ENCODE results near the gene UNC5C. TPM values are rescaled to one million over a fixed set of nuclear protein-coding genes. Genes with fewer than 3 reads are reported as not detected.

Gene UNC5C
- total and polyA plus RNA-seq, 4 experiments from 2014 or later: not detected

- no peak for DNase-seq
- no peaks in the 10 kb centered on the region for H3K9me3 ChIP-seq (ENCODE audit: control insufficient read depth in 1 of 2, low read length in 2 of 2)
- no peaks in the 10 kb centered on the region for H3K27me3 ChIP-seq (ENCODE audit: insufficient read depth, low read length)
- Mint-ChIP-seq H3K27me3 (peaks cover 0 to 2% of the 10 kb centered on the region in 2 donors), H3K4me1 (no peaks in the 10 kb centered on the region), H3K27ac (no peak overlapping the region), H3K4me3 (no peak overlapping the region), H3K9me3 (peaks cover 0 to 3% (median 0%) of the 10 kb centered on the region in 8 donors), H3K36me3 (no peaks in the 10 kb centered on the region)
- CTCF ChIA-PET (ENCODE audit: partially characterized antibody): no interaction called here
- intact Hi-C loops (cut with micrococcal nuclease): no loop called here
- H3K36me3 ChIP-seq (ENCODE audit: insufficient read depth, low read length): no peaks in the 10 kb centered on the region
- no peak overlapping the region for H3K27ac ChIP-seq (ENCODE audit: low read depth, low read length)
- H3K4me3 ChIP-seq (ENCODE audit: low read length in 2 of 2): no peak overlapping the region
- no peaks in the 10 kb centered on the region for H3K4me1 ChIP-seq (ENCODE audit: insufficient read depth, low read length)
- POLR2A ChIA-PET (ENCODE audit: partially characterized antibody): no interaction called here
Observed at GRCh38 chr4:95478679-95479078, 70.1 kb downstream of the UNC5C start.

- no peak overlapping the region for H3K4me3 Mint-ChIP-seq
- H3K27ac Mint-ChIP-seq: no peak overlapping the region
- intact Hi-C loops (cut with micrococcal nuclease): no loop called here
- ChIA-PET POLR2A (ENCODE audit: partially characterized antibody) (no interaction called here), CTCF (ENCODE audit: partially characterized antibody) (no interaction called here)
- Histone ChIP-seq H3K4me1 (ENCODE audit: insufficient read depth, low read length) (no peaks in the 10 kb centered on the region), H3K9me3 (ENCODE audit: control insufficient read depth in 1 of 2, low read length in 2 of 2) (no peaks in the 10 kb centered on the region), H3K4me3 (ENCODE audit: low read length in 2 of 2) (no peak overlapping the region), H3K27me3 (ENCODE audit: insufficient read depth, low read length) (no peaks in the 10 kb centered on the region), H3K27ac (ENCODE audit: low read depth, low read length) (no peak overlapping the region), H3K36me3 (ENCODE audit: insufficient read depth, low read length) (no peaks in the 10 kb centered on the region)
- H3K9me3 Mint-ChIP-seq: peaks cover 0 to 3% (median 0%) of the 10 kb centered on the region in 8 donors
- DNase-seq: no peak
- no peaks in the 10 kb centered on the region for H3K4me1 Mint-ChIP-seq
- H3K36me3 Mint-ChIP-seq: no peaks in the 10 kb centered on the region
- H3K27me3 Mint-ChIP-seq: peaks cover 0 to 2% of the 10 kb centered on the region in 2 donors
Observed at GRCh38 chr4:95476121-95476520, 72.7 kb downstream of the UNC5C start.

GRCh38 chr4:95472534-95472933 is 76.2 kb downstream of the UNC5C start:
- intact Hi-C loops (cut with micrococcal nuclease): no loop called here
- Histone ChIP-seq H3K36me3 (ENCODE audit: insufficient read depth, low read length) (no peaks in the 10 kb centered on the region), H3K4me1 (ENCODE audit: insufficient read depth, low read length) (no peaks in the 10 kb centered on the region), H3K27me3 (ENCODE audit: insufficient read depth, low read length) (no peaks in the 10 kb centered on the region), H3K9me3 (ENCODE audit: control insufficient read depth in 1 of 2, low read length in 2 of 2) (no peaks in the 10 kb centered on the region), H3K4me3 (ENCODE audit: low read length in 2 of 2) (no peak overlapping the region), H3K27ac (ENCODE audit: low read depth, low read length) (no peak overlapping the region)
- Mint-ChIP-seq H3K4me3 (no peak overlapping the region), H3K27me3 (no peaks in the 10 kb centered on the region), H3K36me3 (no peaks in the 10 kb centered on the region), H3K9me3 (peaks cover 0 to 2% (median 0%) of the 10 kb centered on the region in 8 donors), H3K4me1 (no peaks in the 10 kb centered on the region), H3K27ac (no peak overlapping the region)
- CTCF ChIA-PET (ENCODE audit: partially characterized antibody): no interaction called here
- POLR2A ChIA-PET (ENCODE audit: partially characterized antibody): no interaction called here
- DNase-seq: no peak

GRCh38 chr4:95470622-95471021 is 78.2 kb downstream of the UNC5C start:
- H3K4me3 ChIP-seq (ENCODE audit: low read length in 2 of 2): no peak overlapping the region
- Mint-ChIP-seq H3K27me3 (no peaks in the 10 kb centered on the region), H3K9me3 (peaks cover 0 to 2% (median 0%) of the 10 kb centered on the region in 8 donors), H3K27ac (no peak overlapping the region), H3K4me1 (peaks cover 0 to 2% (median 0%) of the 10 kb centered on the region in 4 donors), H3K36me3 (no peaks in the 10 kb centered on the region), H3K4me3 (no peak overlapping the region)
- H3K27ac ChIP-seq (ENCODE audit: low read depth, low read length): no peak overlapping the region
- no peaks in the 10 kb centered on the region for H3K9me3 ChIP-seq (ENCODE audit: control insufficient read depth in 1 of 2, low read length in 2 of 2)
- DNase-seq: no peak
- ChIA-PET POLR2A (ENCODE audit: partially characterized antibody) (no interaction called here), CTCF (ENCODE audit: partially characterized antibody) (no interaction called here)
- H3K27me3 ChIP-seq (ENCODE audit: insufficient read depth, low read length): no peaks in the 10 kb centered on the region
- intact Hi-C loops (cut with micrococcal nuclease): no loop called here
- H3K36me3 ChIP-seq (ENCODE audit: insufficient read depth, low read length): no peaks in the 10 kb centered on the region
- no peaks in the 10 kb centered on the region for H3K4me1 ChIP-seq (ENCODE audit: insufficient read depth, low read length)

GRCh38 chr4:95469617-95470016 is 79.2 kb downstream of the UNC5C start:
- no peak overlapping the region for H3K4me3 ChIP-seq (ENCODE audit: low read length in 2 of 2)
- DNase-seq: no peak
- no peaks in the 10 kb centered on the region for H3K4me1 ChIP-seq (ENCODE audit: insufficient read depth, low read length)
- Mint-ChIP-seq H3K36me3 (no peaks in the 10 kb centered on the region), H3K27me3 (no peaks in the 10 kb centered on the region), H3K9me3 (peaks cover 0 to 2% (median 0%) of the 10 kb centered on the region in 8 donors), H3K27ac (no peak overlapping the region), H3K4me3 (no peak overlapping the region), H3K4me1 (peaks cover 0 to 2% (median 0%) of the 10 kb centered on the region in 4 donors)
- H3K36me3 ChIP-seq (ENCODE audit: insufficient read depth, low read length): no peaks in the 10 kb centered on the region
- H3K27me3 ChIP-seq (ENCODE audit: insufficient read depth, low read length): no peaks in the 10 kb centered on the region
- H3K9me3 ChIP-seq (ENCODE audit: control insufficient read depth in 1 of 2, low read length in 2 of 2): no peaks in the 10 kb centered on the region
- ChIA-PET CTCF (ENCODE audit: partially characterized antibody) (no interaction called here), POLR2A (ENCODE audit: partially characterized antibody) (no interaction called here)
- intact Hi-C loops (cut with micrococcal nuclease): no loop called here
- H3K27ac ChIP-seq (ENCODE audit: low read depth, low read length): no peak overlapping the region

- H3K4me3 Mint-ChIP-seq: no peak overlapping the region
- DNase-seq: no peak
- Histone ChIP-seq H3K27me3 (ENCODE audit: insufficient read depth, low read length) (no peaks in the 10 kb centered on the region), H3K9me3 (ENCODE audit: control insufficient read depth in 1 of 2, low read length in 2 of 2) (no peaks in the 10 kb centered on the region), H3K4me3 (ENCODE audit: low read length in 2 of 2) (no peak overlapping the region), H3K27ac (ENCODE audit: low read depth, low read length) (no peak overlapping the region), H3K4me1 (ENCODE audit: insufficient read depth, low read length) (no peaks in the 10 kb centered on the region), H3K36me3 (ENCODE audit: insufficient read depth, low read length) (no peaks in the 10 kb centered on the region)
- H3K4me1 Mint-ChIP-seq: peaks cover 0 to 2% (median 0%) of the 10 kb centered on the region in 4 donors
- H3K36me3 Mint-ChIP-seq: no peaks in the 10 kb centered on the region
- ChIA-PET POLR2A (ENCODE audit: partially characterized antibody) (no interaction called here), CTCF (ENCODE audit: partially characterized antibody) (interaction anchor here (1.0 kb wide), 1 partner anchor 11 kb away, joined by 3 read pairs; no protein-coding TSS in a partner anchor)
- H3K27ac Mint-ChIP-seq: no peak overlapping the region
- H3K9me3 Mint-ChIP-seq: peaks cover 0 to 2% (median 0%) of the 10 kb centered on the region in 8 donors
- intact Hi-C loops (cut with micrococcal nuclease): no loop called here
- H3K27me3 Mint-ChIP-seq: no peaks in the 10 kb centered on the region
Observed at GRCh38 chr4:95466791-95467190, 82.0 kb downstream of the UNC5C start.

- Histone ChIP-seq H3K27me3 (ENCODE audit: insufficient read depth, low read length) (no peaks in the 10 kb centered on the region), H3K36me3 (ENCODE audit: insufficient read depth, low read length) (no peaks in the 10 kb centered on the region), H3K4me1 (ENCODE audit: insufficient read depth, low read length) (no peaks in the 10 kb centered on the region), H3K27ac (ENCODE audit: low read depth, low read length) (no peak overlapping the region), H3K9me3 (ENCODE audit: control insufficient read depth in 1 of 2, low read length in 2 of 2) (no peaks in the 10 kb centered on the region), H3K4me3 (ENCODE audit: low read length in 2 of 2) (no peak overlapping the region)
- Mint-ChIP-seq H3K27ac (no peak overlapping the region), H3K9me3 (peaks cover 0 to 2% (median 0%) of the 10 kb centered on the region in 8 donors), H3K27me3 (no peaks in the 10 kb centered on the region), H3K36me3 (no peaks in the 10 kb centered on the region), H3K4me1 (peaks cover 0 to 2% (median 0%) of the 10 kb centered on the region in 4 donors), H3K4me3 (no peak overlapping the region)
- DNase-seq: no peak
- ChIA-PET CTCF (ENCODE audit: partially characterized antibody) (no interaction called here), POLR2A (ENCODE audit: partially characterized antibody) (no interaction called here)
- intact Hi-C loops (cut with micrococcal nuclease): no loop called here
Observed at GRCh38 chr4:95465010-95465409, 83.8 kb downstream of the UNC5C start.

GRCh38 chr4:95462921-95463320 is 85.9 kb downstream of the UNC5C start:
- intact Hi-C loops (cut with micrococcal nuclease): no loop called here
- CTCF ChIA-PET (ENCODE audit: partially characterized antibody): no interaction called here
- peaks cover 0 to 2% (median 0%) of the 10 kb centered on the region in 4 donors for H3K4me1 Mint-ChIP-seq

More at GRCh38 chr4:95462921-95463320, 85.9 kb downstream of the UNC5C start:
- Histone ChIP-seq H3K4me3 (ENCODE audit: low read length in 2 of 2) (no peak overlapping the region), H3K4me1 (ENCODE audit: insufficient read depth, low read length) (no peaks in the 10 kb centered on the region), H3K9me3 (ENCODE audit: control insufficient read depth in 1 of 2, low read length in 2 of 2) (no peaks in the 10 kb centered on the region), H3K27me3 (ENCODE audit: insufficient read depth, low read length) (no peaks in the 10 kb centered on the region), H3K27ac (ENCODE audit: low read depth, low read length) (no peak overlapping the region), H3K36me3 (ENCODE audit: insufficient read depth, low read length) (no peaks in the 10 kb centered on the region)
- Mint-ChIP-seq H3K36me3 (no peaks in the 10 kb centered on the region), H3K9me3 (peaks cover 0 to 2% (median 0%) of the 10 kb centered on the region in 8 donors), H3K4me3 (no peak overlapping the region), H3K27ac (no peak overlapping the region), H3K27me3 (no peaks in the 10 kb centered on the region)
- POLR2A ChIA-PET (ENCODE audit: partially characterized antibody): no interaction called here
- no peak for DNase-seq

Measured in CD4-positive, alpha-beta memory T cell (primary cell).